WTC11 (cell line): ENCODE data around the gene CDK17. TPM values are rescaled to one million over a fixed set of nuclear protein-coding genes. Genes with fewer than 3 reads are reported as not detected.
"Not testable (repeated sequence)": the region's sequence is repeated elsewhere in the genome, so short reads cannot be mapped to it uniquely, and the experiment has no call there.

Experiments used
- ATAC-seq: fragments of 200-7000 bp; cut with Tn5 transposase; 2 replicates; pipeline ENCODE4 v1.10.0; 2021; ENCODE audit warnings: mild to moderate bottlenecking, moderate library complexity
- CTCF ChIA-PET: fragments of 300-600 bp; sonication (Branson Sonifier 250); formaldehyde crosslinking; loops from one replicate; lab custom pipeline; 2021; ENCODE audit warnings: antibody characterized with exemption; lab: Charles Lee
- POLR2A ChIA-PET: fragments of 350-600 bp; sonication (Branson Sonifier 250); formaldehyde crosslinking; loops from one replicate; lab custom pipeline; 2021; ENCODE audit warnings: antibody characterized with exemption; lab: Charles Lee
- DNase-seq: peaks from one replicate; pipeline ENCODE4 v3.0.0; 2021; ENCODE audit warnings: low spot score
- H3K27ac Mint-ChIP-seq: 2 replicates; pipeline ENCODE4 v1.8.0; 2021; ENCODE audit warnings: mixed read lengths
- H3K27me3 Mint-ChIP-seq: 2 replicates; pipeline ENCODE4 v1.8.0; 2021; ENCODE audit warnings: low read depth, mild to moderate bottlenecking, moderate library complexity, mixed read lengths
- H3K36me3 Mint-ChIP-seq: 2 replicates; pipeline ENCODE4 v1.8.0; 2021; ENCODE audit warnings: mixed read lengths
- H3K4me1 Mint-ChIP-seq: 2 replicates; pipeline ENCODE4 v1.8.0; 2022; ENCODE audit warnings: mixed read lengths
- H3K4me3 Mint-ChIP-seq: 2 replicates; pipeline ENCODE4 v1.8.0; 2021; ENCODE audit warnings: mild to moderate bottlenecking, moderate library complexity, mixed read lengths
- H3K9me3 Mint-ChIP-seq: 2 replicates; pipeline ENCODE4 v1.8.0; 2021; ENCODE audit warnings: mixed read lengths
- CREM ChIP-seq: sonication (generic); formaldehyde crosslinking; IDR thresholded peaks from 2 replicates; pipeline ENCODE4 v1.8.1; 2022; ENCODE audit warnings: mild to moderate bottlenecking, missing genetic modification reagents, moderate library complexity
- HMGA2 ChIP-seq: fragments of 250-450 bp; sonication (Bioruptor Pico); IDR thresholded peaks from 2 replicates; pipeline ENCODE4 v1.4.0; 2021; ENCODE audit warnings: mild to moderate bottlenecking, moderate library complexity
- IRF2 ChIP-seq: sonication (generic); formaldehyde crosslinking; IDR thresholded peaks from 2 replicates; pipeline ENCODE4 v1.8.0; 2022; ENCODE audit warnings: low read depth, missing genetic modification reagents, borderline replicate concordance
- JAZF1 ChIP-seq: fragments of 250-450 bp; sonication (Bioruptor Pico); IDR thresholded peaks from 2 replicates; pipeline ENCODE4 v1.9.0; 2021; ENCODE audit warnings: moderate library complexity, mild to moderate bottlenecking, inconsistent platforms
- NR2C2 ChIP-seq: sonication (generic); formaldehyde crosslinking; IDR thresholded peaks from 2 replicates; pipeline ENCODE4 v1.8.0; 2022; ENCODE audit warnings: mild to moderate bottlenecking, missing genetic modification reagents
- PRDM15 ChIP-seq: sonication (generic); formaldehyde crosslinking; IDR thresholded peaks from 2 replicates; pipeline ENCODE4 v1.8.0; 2022; ENCODE audit warnings: missing genetic modification reagents
- SMAD3 ChIP-seq: sonication (generic); formaldehyde crosslinking; IDR thresholded peaks from 2 replicates; pipeline ENCODE4 v1.8.0; 2022; ENCODE audit warnings: missing genetic modification reagents, mild to moderate bottlenecking, borderline replicate concordance
- SP1 ChIP-seq: sonication (generic); formaldehyde crosslinking; conservative IDR thresholded peaks from 2 replicates; pipeline ENCODE4 v1.8.1; 2022; ENCODE audit warnings: missing genetic modification reagents
- ZBTB43 ChIP-seq: sonication (generic); formaldehyde crosslinking; IDR thresholded peaks from 2 replicates; pipeline ENCODE4 v1.8.1; 2023; ENCODE audit warnings: mild to moderate bottlenecking, missing genetic modification reagents
- ZNF317 ChIP-seq: sonication (generic); formaldehyde crosslinking; IDR thresholded peaks from 2 replicates; pipeline ENCODE4 v1.8.1; 2023; ENCODE audit warnings: low read depth, mild to moderate bottlenecking, moderate library complexity, missing genetic modification reagents, borderline replicate concordance
- ZNF512 ChIP-seq: sonication (generic); formaldehyde crosslinking; IDR thresholded peaks from 2 replicates; pipeline ENCODE4 v1.8.1; 2022; ENCODE audit warnings: missing genetic modification reagents, borderline replicate concordance
- total RNA-seq: library from RNA; stranded (reverse); gene quantifications from 3 replicates; pipeline ENCODE4 v1.2.3, GENCODE V29; 2021
- TF ChIP-seq, protein P1 (sequence below): sonication (generic); formaldehyde crosslinking; IDR thresholded peaks from 2 replicates; pipeline ENCODE4 v1.8.0; 2022; ENCODE audit warnings: mild to moderate bottlenecking, missing genetic modification reagents
- TF ChIP-seq, protein P2 (sequence below): sonication (generic); formaldehyde crosslinking; conservative IDR thresholded peaks from 2 replicates; pipeline ENCODE4 v1.8.1; 2022; ENCODE audit warnings: mild to moderate bottlenecking, missing genetic modification reagents

The CDK17 gene
- total RNA-seq, 1 experiment from 2014 or later, result 20.0 TPM

DNA sequence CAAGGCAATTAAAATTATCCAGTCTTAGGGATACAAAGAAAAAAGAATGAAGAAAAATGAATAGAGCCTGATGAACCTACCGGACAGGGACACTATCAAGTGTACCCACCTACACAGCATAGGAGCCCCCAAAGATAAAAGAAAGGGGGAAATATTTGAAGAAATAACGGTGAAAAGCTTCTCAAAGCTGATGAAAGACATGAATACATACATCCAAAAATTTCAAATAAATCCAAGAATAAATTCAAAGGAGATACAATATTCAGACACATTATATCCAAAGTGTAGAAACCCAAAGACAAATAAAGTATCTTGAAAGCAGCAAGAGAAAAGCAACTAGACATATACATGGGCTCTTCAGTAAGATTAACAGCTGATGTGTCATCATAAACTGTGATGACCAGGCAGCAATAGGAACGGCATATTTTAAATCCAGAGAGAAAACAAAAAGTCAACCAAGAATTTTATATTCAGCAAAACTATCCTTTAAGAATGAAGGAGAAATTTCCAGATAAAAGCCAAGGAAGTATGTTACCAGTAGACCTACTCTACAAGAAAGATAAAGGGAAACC lies 56.0 kb downstream of the CDK17 start (continued):
- TF ChIP-seq ZNF512 (CRISPR knock-in tag), result no peak

DNA sequence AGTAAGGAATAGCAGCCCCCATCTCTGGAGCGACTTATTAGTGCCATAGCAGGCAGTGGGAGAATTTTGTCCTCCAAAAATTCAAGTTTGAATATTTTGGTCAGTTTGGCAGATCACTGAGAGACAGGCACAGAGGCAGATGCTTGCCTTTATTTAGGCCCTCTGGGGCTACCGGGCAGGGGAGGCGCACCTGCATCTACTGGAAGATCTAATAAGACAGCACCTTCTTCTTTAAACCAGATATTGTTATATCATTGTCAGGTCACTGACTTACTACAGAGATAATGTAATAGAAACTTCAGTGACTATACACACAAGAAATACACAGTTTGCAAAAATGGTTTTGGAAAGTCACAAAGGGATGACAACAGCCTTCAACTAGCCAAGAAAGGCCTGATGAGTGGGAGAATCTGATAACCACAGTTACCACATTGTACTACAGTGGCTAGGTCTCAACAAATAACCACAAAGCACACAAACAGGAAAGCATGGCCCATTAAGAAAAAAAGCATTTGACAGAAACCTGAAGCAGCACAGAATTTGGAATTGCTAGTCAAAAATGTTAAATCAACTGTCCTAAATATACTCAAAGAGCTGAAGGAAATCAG lies 56.8 kb downstream of the CDK17 start:
- Mint-ChIP-seq H3K27me3 (no peaks in the 10 kb centered on the region), H3K9me3 (peaks cover 24% of the 10 kb centered on the region), H3K27ac (peak overlapping the region; percentile 50; the same call in 1 of the 2 replicates), H3K4me1 (peaks cover 13% of the 10 kb centered on the region), H3K4me3 (no peak overlapping the region)
- ATAC-seq (no peak), DNase-seq (no peak)
- POLR2A ChIA-PET, result no interaction called here
- CTCF ChIA-PET, result no interaction called here
- TF ChIP-seq SP1 (no peak), SMAD3 (CRISPR knock-in tag) (no peak), NR2C2 (CRISPR knock-in tag) (no peak), ZBTB43 (CRISPR knock-in tag) (no peak), CREM (CRISPR knock-in tag) (no peak), HMGA2 (CRISPR knock-in tag) (no peak), JAZF1 (CRISPR knock-in tag) (no peak), PRDM15 (CRISPR knock-in tag) (no peak), IRF2 (CRISPR knock-in tag) (no peak), ZNF317 (no peak)
- TF ChIP-seq, protein P1, sequence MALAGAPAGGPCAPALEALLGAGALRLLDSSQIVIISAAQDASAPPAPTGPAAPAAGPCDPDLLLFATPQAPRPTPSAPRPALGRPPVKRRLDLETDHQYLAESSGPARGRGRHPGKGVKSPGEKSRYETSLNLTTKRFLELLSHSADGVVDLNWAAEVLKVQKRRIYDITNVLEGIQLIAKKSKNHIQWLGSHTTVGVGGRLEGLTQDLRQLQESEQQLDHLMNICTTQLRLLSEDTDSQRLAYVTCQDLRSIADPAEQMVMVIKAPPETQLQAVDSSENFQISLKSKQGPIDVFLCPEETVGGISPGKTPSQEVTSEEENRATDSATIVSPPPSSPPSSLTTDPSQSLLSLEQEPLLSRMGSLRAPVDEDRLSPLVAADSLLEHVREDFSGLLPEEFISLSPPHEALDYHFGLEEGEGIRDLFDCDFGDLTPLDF (CRISPR knock-in tag), result no peak
- TF ChIP-seq, protein P2, sequence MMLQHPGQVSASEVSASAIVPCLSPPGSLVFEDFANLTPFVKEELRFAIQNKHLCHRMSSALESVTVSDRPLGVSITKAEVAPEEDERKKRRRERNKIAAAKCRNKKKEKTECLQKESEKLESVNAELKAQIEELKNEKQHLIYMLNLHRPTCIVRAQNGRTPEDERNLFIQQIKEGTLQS, result no peak
- TF ChIP-seq, all 79 proteins: peak for 0
- H3K36me3 Mint-ChIP-seq, result peaks cover 20% of the 10 kb centered on the region

- POLR2A ChIA-PET, CTCF ChIA-PET, DNase-seq, H3K27ac Mint-ChIP-seq, H3K27me3 Mint-ChIP-seq, H3K4me1 Mint-ChIP-seq, H3K4me3 Mint-ChIP-seq, ATAC-seq: not testable (repeated sequence)
- Mint-ChIP-seq H3K9me3 (peaks cover 27% of the 10 kb centered on the region), H3K36me3 (peaks cover 23% of the 10 kb centered on the region)
Measured at GRCh38 chr12:96339666-96340065, 60.6 kb downstream of the CDK17 start.
